ENCODE measurements around the gene MACO1.

Gene MACO1

DNA sequence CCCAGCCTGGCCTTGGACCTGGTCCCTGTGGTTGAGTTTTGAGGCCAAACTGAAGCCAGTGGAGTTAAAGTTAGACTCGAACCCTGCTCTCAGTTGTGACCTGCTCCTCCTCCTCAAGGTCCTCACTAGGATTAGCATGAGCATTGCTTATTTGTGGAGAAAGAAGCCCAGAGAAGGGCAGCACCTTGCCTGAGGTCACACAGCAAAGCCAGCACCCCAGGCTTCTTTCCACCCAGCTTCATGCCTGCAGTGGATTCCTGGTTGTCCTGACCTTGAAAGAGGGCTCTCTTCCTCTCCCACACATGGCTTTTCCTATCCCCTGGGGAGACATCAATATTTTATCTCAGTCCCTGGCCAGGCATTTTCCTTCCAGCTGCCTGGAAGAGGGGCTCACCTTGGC lies 115.5 kb downstream of the MACO1 start:
- no peak for DNase-seq (ENCODE audit: low spot score)
- no peak for TF ChIP-seq CTCF (IDR thresholded peaks at IDR 0.05; ENCODE audit: extremely low read depth, missing control alignments)

- DNase-seq (ENCODE audit: low spot score), result no peak
- TF ChIP-seq CTCF (IDR thresholded peaks at IDR 0.05; ENCODE audit: extremely low read depth, missing control alignments), result no peak
Observed at GRCh38 chr1:25548601-25549000, 117.9 kb downstream of the MACO1 start.

DNA sequence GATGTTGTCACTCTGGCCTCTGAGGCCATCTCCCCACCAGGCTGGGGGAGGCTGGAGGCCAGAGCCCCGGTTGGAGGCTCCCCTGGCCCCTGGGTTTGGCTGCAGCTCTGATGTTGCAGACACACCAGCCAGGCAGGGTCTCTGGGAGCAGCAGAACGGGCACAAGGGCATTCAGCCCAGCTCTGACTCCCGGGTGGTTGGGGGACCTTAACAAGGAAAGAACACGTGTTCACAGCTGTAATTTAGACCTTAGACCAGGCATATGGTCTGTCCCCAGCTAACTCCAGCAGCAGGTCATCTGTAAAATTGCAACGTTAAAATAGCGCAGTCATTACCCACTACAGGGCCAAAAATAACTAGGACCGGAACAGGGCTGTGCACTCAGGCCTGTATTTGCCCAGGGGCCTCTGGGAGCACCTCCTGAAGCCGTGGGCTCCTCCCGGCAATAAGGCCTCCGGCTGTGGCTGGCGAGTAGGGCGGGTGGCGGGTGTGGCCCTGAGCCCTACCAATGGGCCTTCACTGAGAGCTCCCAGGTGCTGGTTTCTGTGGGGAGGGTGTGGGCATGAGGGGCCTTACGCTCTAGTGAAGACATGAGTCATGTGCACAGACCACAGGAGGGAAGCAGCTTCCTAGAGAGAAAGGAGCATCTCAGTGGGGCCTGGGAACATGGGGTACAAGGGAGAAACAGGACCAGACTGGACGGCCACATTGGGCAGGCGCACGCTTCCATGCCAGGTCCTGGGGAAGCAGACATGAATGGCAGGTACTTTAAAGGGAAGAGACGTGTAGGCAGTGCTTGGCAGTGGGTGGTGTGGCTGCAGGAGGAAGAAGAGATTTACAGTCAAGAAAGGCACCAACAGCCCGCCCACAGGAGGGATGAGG lies 118.8 kb downstream of the MACO1 start:
- peak; percentile 91 for DNase-seq (ENCODE audit: low spot score)
- TF ChIP-seq CTCF (IDR thresholded peaks at IDR 0.05; ENCODE audit: extremely low read depth, missing control alignments), result no peak
